A549 (cell line): ENCODE results near the gene OLIG3. TPM values are rescaled to one million over a fixed set of nuclear protein-coding genes. Genes with fewer than 3 reads are reported as not detected.
A peak's percentile ranks its signal among the peaks of the same experiment; 100 is the strongest.

Experiments
- ATAC-seq, 2 experiments: fragments of 200-7000 bp in 1 of 2; fragments of >200 bp in 1 of 2; cut with Nextera tagmentation in 1 of 2; cut with Tn5 transposase in 1 of 2; 3 replicates each; pipeline versions ENCODE4 v1.8.0 to v1.9.1; 2018 to 2020; ENCODE audit warnings: mild to moderate bottlenecking in 1 of 2, moderate library complexity in 1 of 2
- CTCF ChIA-PET: fragments of 300-600 bp; sonication (Branson Sonifier 250); formaldehyde crosslinking; extraction: SDS; loops from one replicate; lab custom pipeline; 2021; ENCODE audit warnings: antibody characterized with exemption, inconsistent platforms; lab: Yijun Ruan, JAX
- POLR2A ChIA-PET: fragments of 350-600 bp; formaldehyde crosslinking; extraction: SDS; loops from one replicate; lab custom pipeline; 2021; ENCODE audit warnings: antibody characterized with exemption, inconsistent platforms; lab: Yijun Ruan, JAX
- DNase-seq, 2 experiments: peaks; one replicate each; pipeline versions ENCODE4 v3.0.0 to v3.0.0-alpha.2; 2011 to 2016; ENCODE audit warnings: low read depth in 1 of 2, low spot score in 1 of 2
- FAIRE-seq: peaks from 2 replicates; lab custom pipeline; 2011; peaks lifted over from hg19 to GRCh38; lab: Jason Lieb, UNC
- H3K27ac ChIP-seq, 2 experiments: fragments of >200 bp; sonication (Bioruptor Twin); formaldehyde crosslinking; 3 replicates each; pipeline ENCODE4 v1.5.1; 2016 to 2017
- H3K4me1 ChIP-seq: fragments of >200 bp; sonication (Bioruptor Twin); formaldehyde crosslinking; 3 replicates; pipeline ENCODE4 v1.6.1; 2016
- H3K4me2 ChIP-seq: fragments of >200 bp; sonication (Bioruptor Twin); formaldehyde crosslinking; 3 replicates; pipeline ENCODE4 v1.6.1; 2016
- H3K4me3 ChIP-seq: fragments of >200 bp; sonication (Bioruptor Twin); formaldehyde crosslinking; 3 replicates; pipeline ENCODE4 v1.5.1; 2016
- H3K9me3 ChIP-seq: fragments of >200 bp; sonication (Bioruptor Twin); formaldehyde crosslinking; 3 replicates; pipeline ENCODE4 v1.6.1; 2016
- BHLHE40 ChIP-seq: IDR thresholded peaks from 2 replicates; pipeline ENCODE4 v1.6.1; 2012; ENCODE audit warnings: low read depth, low read length, inconsistent platforms
- CBX8 ChIP-seq: fragments of 200-600 bp; sonication (generic); IDR thresholded peaks from 2 replicates; pipeline ENCODE4 v1.6.1; 2016
- CHD4 ChIP-seq: fragments of 200-600 bp; sonication (generic); IDR thresholded peaks from 2 replicates; pipeline ENCODE4 v1.6.1; 2016; ENCODE audit warnings: antibody characterized with exemption, mild to moderate bottlenecking, borderline replicate concordance
- E2F6 ChIP-seq: IDR thresholded peaks from 2 replicates; pipeline ENCODE4 v1.6.1; 2012; ENCODE audit warnings: low read depth, borderline replicate concordance
- EHMT2 ChIP-seq: fragments of 200-600 bp; sonication (generic); IDR thresholded peaks from 2 replicates; pipeline ENCODE4 v1.6.1; 2016; ENCODE audit warnings: antibody characterized with exemption, low read depth, mild to moderate bottlenecking, moderate library complexity
- ESRRA ChIP-seq: fragments of 150-350 bp; IDR thresholded peaks from 2 replicates; pipeline ENCODE4 v1.6.1; 2014; ENCODE audit warnings: mild to moderate bottlenecking, low read length, borderline replicate concordance
- FOSB ChIP-seq: fragments of 250-450 bp; sonication (Bioruptor Pico); IDR thresholded peaks from 2 replicates; pipeline ENCODE4 v1.5.0; 2020; ENCODE audit warnings: mild to moderate bottlenecking, moderate library complexity
- GATA3 ChIP-seq: IDR thresholded peaks from 2 replicates; pipeline ENCODE4 v1.6.1; 2012; ENCODE audit warnings: borderline replicate concordance
- HDAC2 ChIP-seq: fragments of 200-600 bp; sonication (generic); IDR thresholded peaks from 2 replicates; pipeline ENCODE4 v1.6.1; 2016
- HES2 ChIP-seq: fragments of >200 bp; sonication (Bioruptor Twin); formaldehyde crosslinking; IDR thresholded peaks from 2 replicates; pipeline ENCODE4 v1.6.1; 2016
- HOXA7 ChIP-seq: fragments of 250-450 bp; sonication (Bioruptor Pico); IDR thresholded peaks from 2 replicates; pipeline ENCODE4 v1.5.0; 2020; ENCODE audit warnings: mild to moderate bottlenecking, moderate library complexity
- HOXB13 ChIP-seq: fragments of 250-450 bp; sonication (Bioruptor Pico); IDR thresholded peaks from 2 replicates; pipeline ENCODE4 v1.5.0; 2020; ENCODE audit warnings: low read depth, mild to moderate bottlenecking, moderate library complexity
- HOXB5 ChIP-seq: fragments of 250-450 bp; sonication (Bioruptor Pico); IDR thresholded peaks from 2 replicates; pipeline ENCODE4 v1.5.0; 2020; ENCODE audit warnings: mild to moderate bottlenecking, moderate library complexity
- JUNB ChIP-seq: fragments of >200 bp; sonication (Bioruptor Twin); formaldehyde crosslinking; IDR thresholded peaks from 2 replicates; pipeline ENCODE4 v1.6.1; 2016
- KDM5A ChIP-seq: fragments of 200-600 bp; sonication (generic); IDR thresholded peaks from 2 replicates; pipeline ENCODE4 v1.6.1; 2016; ENCODE audit warnings: antibody characterized with exemption, mild to moderate bottlenecking
- MAFK ChIP-seq: fragments of 450-650 bp; IDR thresholded peaks from 2 replicates; pipeline ENCODE4 v1.6.1; 2014; ENCODE audit not compliant: partially characterized antibody
- MAX ChIP-seq: IDR thresholded peaks from 2 replicates; pipeline ENCODE4 v1.6.1; 2012
- MAZ ChIP-seq: fragments of 150-350 bp; IDR thresholded peaks from 2 replicates; pipeline ENCODE4 v1.6.1; 2014; ENCODE audit warnings: antibody characterized with exemption, low read depth, low read length, borderline replicate concordance
- MYC ChIP-seq: IDR thresholded peaks from 2 replicates; pipeline ENCODE4 v1.6.1; 2012; ENCODE audit warnings: mild to moderate bottlenecking, inconsistent platforms, low read length, improper control_type of control experiment, borderline replicate concordance
- NFE2L2 ChIP-seq: fragments of 150-350 bp; conservative IDR thresholded peaks from 2 replicates; pipeline ENCODE4 v1.6.1; 2014; ENCODE audit warnings: low read length
- NPAS2 ChIP-seq: fragments of 250-450 bp; sonication (Bioruptor Pico); IDR thresholded peaks from 2 replicates; pipeline ENCODE4 v1.8.0; 2022; ENCODE audit warnings: mild to moderate bottlenecking, moderate library complexity, borderline replicate concordance
- POLR2A ChIP-seq: IDR thresholded peaks from 2 replicates; pipeline ENCODE4 v1.6.1; 2012; ENCODE audit warnings: mild to moderate bottlenecking, low read length
- POLR2AphosphoS2 ChIP-seq: conservative IDR thresholded peaks from 2 replicates; pipeline ENCODE4 v1.6.1; 2012; ENCODE audit warnings: low read length, improper control_type of control experiment, inconsistent platforms
- RAD21 ChIP-seq, 2 experiments: fragments of >200 bp in 1 of 2; sonication (Bioruptor Twin) in 1 of 2; formaldehyde crosslinking in 1 of 2; IDR thresholded peaks in 1 of 2; conservative IDR thresholded peaks in 1 of 2; 2 replicates in 1 of 2; 3 replicates in 1 of 2; pipeline ENCODE4 v1.6.1; 2012 to 2018; ENCODE audit warnings: inconsistent platforms in 1 of 2
- RARB ChIP-seq: fragments of 250-450 bp; sonication (Bioruptor Pico); IDR thresholded peaks from 2 replicates; pipeline ENCODE4 v1.8.0; 2021; ENCODE audit warnings: mild to moderate bottlenecking, moderate library complexity
- RCOR1 ChIP-seq: fragments of 150-350 bp; IDR thresholded peaks from 2 replicates; pipeline ENCODE4 v1.6.1; 2014; ENCODE audit warnings: antibody characterized with exemption, low read length, low read depth
- RNF2 ChIP-seq: fragments of 200-600 bp; sonication (generic); IDR thresholded peaks from 2 replicates; pipeline ENCODE4 v1.6.1; 2016; ENCODE audit warnings: low read depth, mild to moderate bottlenecking, antibody characterized with exemption, moderate library complexity, borderline replicate concordance
- SREBF2 ChIP-seq: fragments of 450-650 bp; IDR thresholded peaks from 2 replicates; pipeline ENCODE4 v1.6.1; 2014; ENCODE audit warnings: mild to moderate bottlenecking, moderate library complexity
- TFCP2L1 ChIP-seq: fragments of 250-450 bp; sonication (Bioruptor Pico); IDR thresholded peaks from 2 replicates; pipeline ENCODE4 v1.5.0; 2021; ENCODE audit warnings: mild to moderate bottlenecking
- USF2 ChIP-seq: fragments of 450-650 bp; IDR thresholded peaks from 2 replicates; pipeline ENCODE4 v1.6.1; 2014; ENCODE audit warnings: antibody characterized with exemption
- ZNF302 ChIP-seq: fragments of 250-450 bp; sonication (Bioruptor Pico); IDR thresholded peaks from 2 replicates; pipeline ENCODE4 v1.9.0; 2021; ENCODE audit warnings: inconsistent platforms, mild to moderate bottlenecking, moderate library complexity
- ZSCAN20 ChIP-seq: fragments of 250-450 bp; sonication (Bioruptor Pico); IDR thresholded peaks from 2 replicates; pipeline ENCODE4 v1.8.0; 2022; ENCODE audit warnings: mild to moderate bottlenecking, moderate library complexity
- WGBS: methylation state at CpG from one replicate; pipeline ENCODE4 v1.1.6; 2017; ENCODE audit errors: missing lambda C conversion rate; 5-methylcytosine and 5-hydroxymethylcytosine counted together
- polyA plus RNA-seq, 4 experiments: library from polyadenylated mRNA; depleted of rRNA in 3 of 4; stranded (reverse); fragments of >200 nt; fragmentation: RNase III in 1 of 4; extraction: RNeasy Plus Mini Kit Qiagen cat#74134 plus additional on column Dnase treatment in 1 of 4; gene quantifications; 2 replicates in 3 of 4; 3 replicates in 1 of 4; pipeline ENCODE4 v1.2.3, GENCODE V29; 2011 to 2017

Gene OLIG3
- polyA plus RNA-seq, 2 of the 4 experiments (the other 2 are of a cell fraction): not detected

GRCh38 chr6:137496909-137497720 lies 2.9 kb upstream of the OLIG3 start:
- H3K4me2 ChIP-seq: peak overlapping the region; percentile 74
- ATAC-seq: peak; percentile 30 to 38; a peak in 3 of 6 replicates
- H3K27ac ChIP-seq: no peak overlapping the region
- WGBS: 52% methylated on average over 19 of the region's 47 CpGs
- TF ChIP-seq MYC (no peak), HDAC2 (no peak), HOXB5 (no peak), KDM5A (no peak), E2F6 (no peak), GATA3 (no peak), POLR2AphosphoS2 (no peak), HES2 (no peak), RAD21 (conservative IDR thresholded peaks at IDR 0.05 in 1 of 2, IDR thresholded peaks at IDR 0.05 in 1 of 2) (no peak), HOXB13 (CRISPR knock-in tag) (no peak), SREBF2 (no peak), FOSB (CRISPR knock-in tag) (no peak), CBX8 (no peak), RNF2 (no peak), MAFK (no peak), RCOR1 (no peak), EHMT2 (no peak), MAX (no peak), NFE2L2 (no peak)
- ChIA-PET CTCF (no interaction called here), POLR2A (no interaction called here)
- H3K4me3 ChIP-seq: peak overlapping the region; percentile 27
- FAIRE-seq: no peak
- H3K4me1 ChIP-seq: no peaks in the 10 kb centered on the region
- H3K9me3 ChIP-seq: no peaks in the 10 kb centered on the region
- no peak for DNase-seq

- Histone ChIP-seq H3K4me1 (no peaks in the 10 kb centered on the region), H3K4me3 (no peak overlapping the region), H3K27ac (no peak overlapping the region), H3K9me3 (no peaks in the 10 kb centered on the region), H3K4me2 (no peak overlapping the region)
- FAIRE-seq (no peak), ATAC-seq (no peak), DNase-seq (no peak)
- TF ChIP-seq MAX: no peak
- no peak for TF ChIP-seq NPAS2
- no peak for TF ChIP-seq ZNF302 (CRISPR knock-in tag)
- no peak for TF ChIP-seq JUNB
- TF ChIP-seq BHLHE40: no peak
- TF ChIP-seq CHD4: no peak
- TF ChIP-seq HOXB13 (CRISPR knock-in tag): no peak
- TF ChIP-seq RARB: no peak
- no peak for TF ChIP-seq ESRRA
- no peak for TF ChIP-seq CBX8
- no peak for TF ChIP-seq USF2
- no peak for TF ChIP-seq HOXA7 (CRISPR knock-in tag)
- TF ChIP-seq ZSCAN20: no peak
- TF ChIP-seq TFCP2L1: no peak
- no peak for TF ChIP-seq POLR2AphosphoS2
- no peak for TF ChIP-seq MAZ
- no peak for TF ChIP-seq POLR2A
- POLR2A ChIA-PET: no interaction called here
- CTCF ChIA-PET: no interaction called here
- WGBS: 49% methylated on average over 15 of the region's 17 CpGs
Observed at GRCh38 chr6:137496368-137496767, 2.2 kb upstream of the OLIG3 start.
